ENCODE measurements around the gene GRM7.

GRM7 gene

DNA sequence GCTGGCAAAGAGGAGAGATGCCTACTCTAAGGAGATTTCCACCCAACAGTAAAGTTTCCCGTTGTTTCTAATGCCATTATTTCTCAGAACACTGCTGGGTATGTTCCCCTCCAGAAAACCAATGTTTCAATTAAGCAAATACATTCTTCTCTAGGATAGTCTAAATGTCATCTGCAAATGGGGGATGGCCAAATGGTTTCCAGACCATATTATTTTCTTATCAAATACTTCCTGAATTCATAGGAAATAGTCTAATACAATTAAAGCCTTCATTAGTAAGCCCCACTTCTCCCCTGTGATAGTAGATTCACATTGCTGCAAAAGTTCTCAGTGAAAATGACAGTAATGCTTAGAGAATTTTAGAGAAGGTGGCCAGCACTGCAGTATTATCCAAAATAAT, 716.6 kb downstream of the GRM7 start:
- no peak for DNase-seq (ENCODE audit: low read depth in 2 of 2)

- DNase-seq (ENCODE audit: low read depth in 2 of 2) = no peak
These were observed 720.9 kb downstream of the GRM7 start for GRCh38 chr3:7581831-7582230.

GRCh38 chr3:7585052-7585451, 724.1 kb downstream of the GRM7 start:
- no peak for DNase-seq (ENCODE audit: low read depth in 2 of 2)

DNA sequence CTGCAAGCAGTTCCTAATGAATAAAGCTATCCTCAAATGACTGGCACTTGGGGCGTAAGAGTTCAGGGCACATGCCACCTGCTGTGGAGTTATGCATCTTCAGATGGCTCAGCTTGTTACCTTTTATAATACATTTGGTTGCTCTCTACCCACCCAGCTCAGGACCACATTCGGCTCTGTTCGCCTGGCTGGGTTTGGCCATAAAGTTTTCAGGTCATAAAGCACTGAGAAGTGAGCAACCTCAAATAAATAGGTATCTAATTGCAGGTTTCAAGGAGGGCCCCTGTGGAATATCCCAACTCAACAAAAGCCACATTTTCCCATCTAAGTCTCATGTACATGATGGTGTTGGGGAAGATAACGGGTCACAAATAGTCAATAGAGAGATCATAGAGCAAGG, 727.3 kb downstream of the GRM7 start:
- DNase-seq (ENCODE audit: low read depth in 2 of 2) = no peak

- no peak for DNase-seq (ENCODE audit: low read depth in 2 of 2)
These were observed 728.6 kb downstream of the GRM7 start for GRCh38 chr3:7589526-7589925.

- DNase-seq (ENCODE audit: low read depth in 2 of 2) = no peak
These were observed 741.4 kb downstream of the GRM7 start for GRCh38 chr3:7602297-7602696.

DNA sequence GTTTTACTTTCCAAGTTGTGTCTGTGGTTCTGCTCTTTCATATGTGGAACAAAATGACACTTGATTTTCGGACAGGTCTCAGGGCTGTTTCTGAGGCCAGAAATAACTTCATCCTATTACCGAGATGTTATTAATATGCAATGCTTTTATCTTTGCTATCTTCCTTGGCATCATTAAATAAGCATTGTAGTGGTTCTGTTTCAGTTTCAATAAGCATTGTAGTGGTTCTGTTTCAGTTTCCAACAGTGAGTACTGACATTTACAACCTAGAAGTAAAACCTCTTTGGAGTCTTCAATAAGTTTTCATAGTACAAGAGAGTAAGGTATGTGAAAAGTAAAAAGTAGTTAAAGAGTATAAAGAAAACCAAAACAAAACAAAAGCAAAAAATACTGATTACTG, 746.2 kb downstream of the GRM7 start:
- no peak for DNase-seq (ENCODE audit: low read depth in 2 of 2)

DNA sequence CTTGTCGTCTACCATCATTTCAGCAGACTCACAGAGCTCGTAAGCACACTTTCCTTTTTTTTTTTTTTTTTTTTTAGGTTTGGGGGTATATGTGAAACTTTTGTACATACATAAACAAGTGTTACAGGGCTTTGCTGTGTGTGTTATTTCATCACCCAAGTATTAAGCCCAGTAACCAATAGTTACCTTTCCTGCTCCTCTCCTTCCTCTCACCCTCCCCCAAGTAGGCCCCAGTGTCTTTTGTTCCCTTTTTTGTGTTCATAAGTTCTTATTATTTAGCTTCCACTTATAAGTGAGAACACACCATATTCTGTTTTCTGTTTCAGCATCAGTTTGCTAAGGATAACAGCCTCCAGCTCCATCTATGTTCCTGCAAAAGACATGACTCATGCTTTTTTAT, 746.8 kb downstream of the GRM7 start:
- DNase-seq (ENCODE audit: low read depth in 2 of 2) = no peak

DNA sequence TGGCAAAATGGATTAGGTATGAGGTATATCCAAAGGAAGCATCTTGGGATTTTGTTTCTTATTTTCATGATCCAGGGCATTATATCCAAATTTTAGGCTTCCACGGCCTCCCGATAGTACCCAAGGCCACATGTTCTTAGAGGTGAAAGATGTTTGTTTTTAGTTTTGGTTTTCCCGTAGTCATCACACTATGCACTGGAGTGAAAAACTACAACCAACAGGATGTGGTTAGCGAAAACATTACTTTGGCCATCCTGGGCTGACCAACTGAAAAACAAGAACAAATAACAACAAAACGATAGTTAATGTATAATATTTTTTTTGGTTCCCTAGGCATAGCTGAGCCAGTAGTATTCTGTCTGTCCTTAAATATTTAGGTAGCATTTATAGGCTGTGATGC, 749.7 kb downstream of the GRM7 start:
- no peak for DNase-seq (ENCODE audit: low read depth in 2 of 2)

- DNase-seq (ENCODE audit: low read depth in 2 of 2) = no peak
These were observed 754.1 kb downstream of the GRM7 start for GRCh38 chr3:7615043-7615442.

DNA sequence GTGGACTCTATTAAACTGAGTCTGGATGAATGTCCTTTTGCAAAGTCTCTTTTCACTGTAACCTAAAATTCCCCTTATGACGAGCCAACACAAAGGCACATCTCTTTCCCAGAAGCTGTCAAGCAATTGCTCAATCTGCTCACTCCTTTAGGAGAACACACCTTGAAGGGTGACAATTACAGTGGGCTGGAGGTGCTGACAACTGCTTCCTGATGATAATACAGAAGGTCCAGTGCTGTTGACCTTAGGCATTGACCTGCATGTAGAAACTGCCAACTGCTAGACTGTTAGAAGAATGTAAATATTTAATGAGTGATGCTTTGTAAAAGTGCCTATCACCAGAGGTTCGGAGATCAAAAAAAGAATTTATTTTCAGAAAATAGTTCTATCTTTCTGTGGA, 757.7 kb downstream of the GRM7 start:
- no peak for DNase-seq (ENCODE audit: low read depth in 2 of 2)

GRCh38 chr3:7620401-7620800, 759.5 kb downstream of the GRM7 start:
- DNase-seq (ENCODE audit: low read depth in 2 of 2) = no peak

GRCh38 chr3:7621046-7621630, 760.2 kb downstream of the GRM7 start:
- no peak for DNase-seq (ENCODE audit: low read depth in 2 of 2)

- no peak for DNase-seq (ENCODE audit: low read depth in 2 of 2)
These were observed 760.7 kb downstream of the GRM7 start for GRCh38 chr3:7621651-7622050.

GRCh38 chr3:7625021-7625420, 764.1 kb downstream of the GRM7 start:
- no peak for DNase-seq (ENCODE audit: low read depth in 2 of 2)

- no peak for DNase-seq (ENCODE audit: low read depth in 2 of 2)
These were observed 769.5 kb downstream of the GRM7 start for GRCh38 chr3:7630351-7630911.

DNA sequence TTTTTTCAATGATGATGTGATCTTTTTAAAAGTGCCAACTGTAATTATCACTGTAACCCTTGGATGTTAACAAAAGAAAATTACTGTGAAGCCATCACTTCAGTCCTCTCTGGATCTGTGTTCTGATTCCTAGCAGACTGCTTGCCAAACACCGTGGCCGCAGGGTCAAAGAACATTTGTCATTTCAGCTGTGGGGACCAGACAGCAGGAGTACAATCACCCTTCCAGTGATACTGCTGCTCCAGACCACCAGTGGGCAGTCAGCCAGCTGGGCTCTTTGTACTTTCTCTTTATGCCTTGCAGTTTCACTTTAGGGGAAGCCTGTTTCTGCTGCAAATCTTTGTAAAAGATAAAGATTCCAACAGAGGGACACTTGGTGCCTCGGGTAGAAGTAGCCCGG, 770.0 kb downstream of the GRM7 start:
- no peak for DNase-seq (ENCODE audit: low read depth in 2 of 2)

DNA sequence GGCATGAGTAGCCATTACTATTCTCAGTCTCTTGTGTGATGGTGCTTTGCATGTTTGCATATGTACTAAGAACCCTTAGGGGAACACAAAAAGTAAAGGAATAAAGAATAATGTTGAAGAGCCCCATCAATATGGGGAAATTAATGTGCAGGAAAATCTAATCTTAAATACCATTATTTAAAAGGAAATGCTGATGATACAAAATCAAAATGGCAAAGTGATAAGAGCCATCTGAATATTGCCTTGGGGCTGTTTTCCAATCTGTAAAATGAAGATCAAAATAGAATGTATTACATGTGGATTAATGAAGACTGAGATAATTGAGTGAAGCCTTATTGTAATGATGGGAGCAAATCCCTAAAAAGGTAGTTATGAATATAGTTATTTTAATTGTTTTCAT, 771.4 kb downstream of the GRM7 start:
- DNase-seq (ENCODE audit: low read depth in 2 of 2) = no peak

- DNase-seq (ENCODE audit: low read depth in 2 of 2) = no peak
These were observed 776.8 kb downstream of the GRM7 start for GRCh38 chr3:7637694-7638093.

- DNase-seq (ENCODE audit: low read depth in 2 of 2) = no peak
These were observed 777.2 kb downstream of the GRM7 start for GRCh38 chr3:7638103-7638502.

DNA sequence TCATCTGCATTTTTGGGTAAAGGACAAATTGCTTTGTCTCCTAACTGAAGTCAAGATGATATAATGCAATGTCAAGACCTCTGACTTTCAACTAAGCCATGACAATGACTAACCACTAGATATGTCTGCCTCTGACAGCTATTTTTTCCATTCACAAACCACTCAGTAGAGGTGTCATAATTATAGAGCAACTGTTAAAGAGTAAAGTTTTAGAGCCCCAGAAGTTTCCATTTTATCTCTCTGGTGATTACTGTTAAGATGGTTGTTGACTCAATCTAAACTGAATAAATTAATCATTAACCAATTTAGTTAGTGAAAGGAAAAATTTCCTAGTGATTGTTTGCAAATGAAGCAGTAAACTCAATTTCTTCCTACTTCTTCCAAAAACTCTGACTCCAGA, 779.9 kb downstream of the GRM7 start:
- no peak for DNase-seq (ENCODE audit: low read depth in 2 of 2)

DNA sequence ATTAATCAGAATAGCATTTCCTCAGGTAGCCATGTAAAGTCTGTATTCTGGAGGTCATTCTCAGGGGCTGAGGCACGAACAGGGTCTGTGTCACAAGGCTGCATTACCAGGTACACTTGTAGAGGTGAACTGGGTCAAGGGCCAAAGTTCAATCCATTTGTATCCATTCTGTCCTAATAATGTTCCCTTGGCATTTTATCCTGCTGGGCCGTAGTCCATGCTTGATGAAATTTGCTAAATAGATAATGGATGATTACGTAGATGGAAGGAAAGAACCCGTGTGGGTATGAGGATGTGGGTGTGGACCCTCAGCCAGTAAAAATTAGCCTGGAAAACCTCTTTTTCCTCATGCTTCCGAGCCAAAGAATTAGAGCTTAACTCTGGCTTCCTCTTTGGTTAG, 785.9 kb downstream of the GRM7 start:
- no peak for DNase-seq (ENCODE audit: low read depth in 2 of 2)

DNA sequence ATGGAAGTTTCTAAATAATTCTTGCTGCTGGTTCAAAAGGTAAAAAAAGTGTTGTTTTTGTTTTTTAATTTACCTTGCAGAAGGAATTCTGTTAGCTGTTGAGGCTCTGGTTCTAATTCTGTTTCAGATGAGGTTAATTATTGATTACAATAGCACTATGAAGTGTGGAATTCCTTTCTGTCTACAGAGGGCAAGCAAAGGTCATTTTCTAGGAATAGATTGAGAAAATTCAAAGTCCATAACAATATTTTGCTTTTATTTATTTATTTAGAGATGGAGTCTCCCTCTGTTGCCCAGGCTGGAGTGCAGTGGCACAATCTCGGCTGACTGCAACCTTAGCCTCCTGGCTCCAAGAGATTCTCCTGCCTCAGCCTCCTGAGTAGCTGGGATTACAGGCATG, 789.6 kb downstream of the GRM7 start:
- no peak for DNase-seq (ENCODE audit: low read depth in 2 of 2)

- no peak for DNase-seq (ENCODE audit: low read depth in 2 of 2)
These were observed 790.4 kb downstream of the GRM7 start for GRCh38 chr3:7651274-7651673.
